ENCODE data around the gene MCF2.
"Not testable (repeated sequence)": the region's sequence is repeated elsewhere in the genome, so short reads cannot be mapped to it uniquely, and the experiment has no call there.

MCF2 gene

DNA sequence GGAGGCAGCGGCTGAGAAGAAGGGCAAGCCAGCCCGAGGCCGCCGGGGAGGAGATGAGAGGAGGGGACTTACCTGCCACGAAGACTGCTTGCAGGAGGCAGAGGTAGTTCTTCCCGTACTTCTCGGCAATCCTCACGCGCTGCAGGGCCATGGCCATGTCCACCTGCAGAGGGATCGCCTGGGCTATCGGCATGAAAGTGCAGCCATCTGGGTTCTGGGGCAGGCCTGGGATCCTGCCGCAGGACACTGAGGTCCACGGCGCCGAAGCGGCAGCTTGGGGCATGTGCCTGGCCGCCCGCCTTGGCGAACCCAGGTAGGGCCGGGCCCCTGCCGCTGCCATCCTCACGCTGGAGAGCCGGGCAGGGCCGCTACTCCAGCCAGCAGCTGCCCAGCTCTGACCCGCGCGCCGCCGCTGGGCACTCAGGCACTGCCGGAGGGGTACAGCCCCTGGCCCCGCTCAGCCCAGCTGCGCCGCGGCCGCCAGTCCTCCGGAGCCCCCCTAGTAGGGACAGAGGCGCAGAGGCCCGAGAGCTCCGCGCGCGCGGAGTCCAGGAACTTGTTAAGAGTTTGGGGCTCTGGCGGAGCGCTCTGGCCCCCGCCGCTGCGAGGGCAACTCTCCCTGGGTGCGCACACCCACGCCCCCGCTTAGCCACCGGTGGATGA is 16.0 kb downstream of the MCF2 start:
- peak overlapping the region; percentile 29 for H3K4me3 ChIP-seq (ENCODE audit: low read depth, low read length)
- TF ChIP-seq, protein P1, sequence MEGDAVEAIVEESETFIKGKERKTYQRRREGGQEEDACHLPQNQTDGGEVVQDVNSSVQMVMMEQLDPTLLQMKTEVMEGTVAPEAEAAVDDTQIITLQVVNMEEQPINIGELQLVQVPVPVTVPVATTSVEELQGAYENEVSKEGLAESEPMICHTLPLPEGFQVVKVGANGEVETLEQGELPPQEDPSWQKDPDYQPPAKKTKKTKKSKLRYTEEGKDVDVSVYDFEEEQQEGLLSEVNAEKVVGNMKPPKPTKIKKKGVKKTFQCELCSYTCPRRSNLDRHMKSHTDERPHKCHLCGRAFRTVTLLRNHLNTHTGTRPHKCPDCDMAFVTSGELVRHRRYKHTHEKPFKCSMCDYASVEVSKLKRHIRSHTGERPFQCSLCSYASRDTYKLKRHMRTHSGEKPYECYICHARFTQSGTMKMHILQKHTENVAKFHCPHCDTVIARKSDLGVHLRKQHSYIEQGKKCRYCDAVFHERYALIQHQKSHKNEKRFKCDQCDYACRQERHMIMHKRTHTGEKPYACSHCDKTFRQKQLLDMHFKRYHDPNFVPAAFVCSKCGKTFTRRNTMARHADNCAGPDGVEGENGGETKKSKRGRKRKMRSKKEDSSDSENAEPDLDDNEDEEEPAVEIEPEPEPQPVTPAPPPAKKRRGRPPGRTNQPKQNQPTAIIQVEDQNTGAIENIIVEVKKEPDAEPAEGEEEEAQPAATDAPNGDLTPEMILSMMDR (IDR thresholded peaks at IDR 0.05; ENCODE audit: borderline replicate concordance, insufficient read depth, low read depth, low read length): no peak

- H3K4me3 ChIP-seq (ENCODE audit: low read depth, low read length): no peak overlapping the region
Observed at GRCh38 chrX:139691493-139691842, 16.5 kb downstream of the MCF2 start.

GRCh38 chrX:139685175-139685574 is 22.8 kb downstream of the MCF2 start:
- H3K4me3 ChIP-seq (ENCODE audit: low read depth, low read length): not testable (repeated sequence)

More at GRCh38 chrX:139691493-139691842, 16.5 kb downstream of the MCF2 start:
- TF ChIP-seq, protein P1 (IDR thresholded peaks at IDR 0.05; ENCODE audit: borderline replicate concordance, insufficient read depth, low read depth, low read length): no peak

DNA sequence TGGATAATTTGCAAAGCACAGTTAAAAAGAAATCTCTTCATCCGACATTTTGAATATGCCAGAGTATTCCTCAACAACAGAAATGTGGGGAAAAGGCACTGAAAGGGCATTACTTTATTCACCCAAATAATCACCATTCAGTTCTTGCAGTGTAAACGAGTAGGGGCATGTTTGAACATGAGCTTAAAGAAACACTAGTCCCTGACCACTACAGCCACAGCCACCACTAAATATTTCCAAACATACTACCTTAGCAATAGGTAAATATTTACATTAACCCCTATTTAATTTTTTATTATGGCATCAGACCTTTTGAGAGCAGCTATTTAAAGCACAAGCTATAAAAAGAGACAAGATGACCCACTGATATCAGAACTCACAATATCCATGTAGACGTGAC is 27.6 kb downstream of the MCF2 start:
- TF ChIP-seq, protein P1 (IDR thresholded peaks at IDR 0.05; ENCODE audit: borderline replicate concordance, insufficient read depth, low read depth, low read length): no peak
- H3K4me3 ChIP-seq (ENCODE audit: low read depth, low read length): no peak overlapping the region

DNA sequence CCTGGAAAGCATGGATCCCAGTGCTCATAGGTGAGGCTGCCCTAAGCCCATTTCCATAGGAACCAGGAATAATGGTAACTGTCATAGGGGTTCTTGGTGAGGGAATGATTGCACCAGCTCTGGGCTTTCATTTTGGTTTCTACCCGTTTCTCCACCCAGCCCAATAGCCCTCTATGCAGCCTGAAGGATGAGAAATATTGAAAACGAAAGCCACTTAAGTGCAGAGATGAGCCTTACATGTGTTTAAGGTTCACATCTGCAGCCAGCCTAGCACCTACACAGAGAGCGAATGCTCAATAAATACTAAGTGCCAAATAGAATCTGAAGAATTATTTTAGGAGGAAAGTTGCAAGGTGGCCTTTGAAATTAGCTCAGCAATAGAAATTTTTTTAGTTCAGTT is 60.4 kb downstream of the MCF2 start:
- H3K4me3 ChIP-seq (ENCODE audit: low read depth, low read length): no peak overlapping the region
- TF ChIP-seq, protein P1 (IDR thresholded peaks at IDR 0.05; ENCODE audit: borderline replicate concordance, insufficient read depth, low read depth, low read length): no peak

DNA sequence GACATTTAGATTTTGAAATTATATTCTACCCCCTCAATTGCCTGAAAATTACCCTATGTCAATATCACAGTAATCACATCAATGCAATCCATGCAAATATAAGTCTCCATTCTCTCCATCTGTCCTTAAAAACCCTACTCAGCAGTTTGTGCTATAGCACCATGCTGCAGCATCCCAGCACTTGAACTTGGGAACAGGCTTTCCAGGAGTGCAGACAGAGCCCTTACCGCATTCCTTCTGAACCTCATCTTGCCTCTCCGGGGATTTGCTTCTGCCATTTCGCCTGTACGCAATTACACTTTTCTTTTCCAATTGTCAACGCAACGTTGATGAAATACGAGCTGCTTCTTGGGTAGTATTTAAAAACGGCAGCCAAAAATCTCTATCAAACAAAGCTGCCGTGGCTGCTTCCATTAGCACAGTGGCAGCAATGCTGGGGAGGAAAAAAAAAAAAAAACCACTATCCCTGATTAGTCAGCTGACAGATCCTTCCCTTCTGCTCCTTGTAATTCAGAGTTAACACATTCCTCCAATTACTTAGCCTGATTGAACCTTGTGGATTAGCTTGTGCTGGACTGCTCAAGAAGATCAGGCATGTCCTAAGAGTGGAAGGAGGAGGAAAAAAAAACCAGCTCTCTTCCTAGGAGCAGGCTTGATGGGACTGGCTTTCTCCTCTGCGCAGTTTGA is 65.6 kb downstream of the MCF2 start:
- TF ChIP-seq, protein P1 (IDR thresholded peaks at IDR 0.05; ENCODE audit: borderline replicate concordance, insufficient read depth, low read depth, low read length): no peak
- no peak overlapping the region for H3K4me3 ChIP-seq (ENCODE audit: low read depth, low read length)

DNA sequence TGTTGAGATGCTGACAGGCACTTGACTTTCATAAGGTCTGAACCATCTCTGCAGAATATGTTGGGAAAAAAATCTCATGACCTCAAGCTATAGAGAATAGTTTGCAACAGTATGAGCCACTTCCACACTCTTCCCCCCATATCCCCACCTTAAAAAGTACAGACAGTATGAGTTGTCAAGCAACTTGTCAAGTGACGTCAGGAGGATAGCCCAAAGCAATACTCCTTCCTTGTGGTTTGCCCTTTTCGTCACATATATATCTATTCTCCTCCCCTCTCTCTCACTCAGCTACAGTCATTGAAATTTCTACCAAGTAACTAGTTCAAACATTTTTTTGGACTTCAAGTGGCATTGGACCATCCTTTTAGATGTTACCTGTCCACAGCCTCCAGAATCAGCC is 67.7 kb downstream of the MCF2 start:
- TF ChIP-seq, protein P1 (IDR thresholded peaks at IDR 0.05; ENCODE audit: borderline replicate concordance, insufficient read depth, low read depth, low read length): no peak
- H3K4me3 ChIP-seq (ENCODE audit: low read depth, low read length): no peak overlapping the region

Measured in GM12875 (cell line).